NCI-H345 (cell line): ENCODE measurements around the gene CCNY.
A peak's percentile ranks its signal among the peaks of the same experiment; 100 is the strongest.

ENCODE experiments used
- DNase-seq: peaks from one replicate; lab custom pipeline; 2025; lab: John Stamatoyannopoulos, UW

Gene CCNY

DNA sequence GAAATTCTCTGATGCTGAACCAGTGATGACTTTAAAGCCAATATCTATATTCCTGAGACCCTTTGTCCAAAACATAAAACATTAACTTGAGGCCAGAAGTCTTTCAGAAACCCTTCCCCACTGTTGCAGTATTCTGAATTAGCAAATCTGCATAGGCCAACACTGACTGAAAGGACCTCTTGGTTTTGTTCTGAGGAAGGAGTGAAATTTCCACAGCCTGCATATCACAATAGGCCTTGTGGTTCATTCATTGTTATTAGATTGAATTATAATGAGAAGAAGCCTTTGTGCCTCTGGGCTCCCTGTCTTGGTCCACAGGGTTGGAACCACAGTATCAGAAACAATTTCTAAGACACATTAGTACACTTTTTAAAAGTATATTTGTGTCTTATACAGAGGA, 90.3 kb downstream of the CCNY start:
- DNase-seq: no peak

GRCh38 chr10:35427543-35427942, 91.2 kb downstream of the CCNY start:
- DNase-seq: no peak

DNA sequence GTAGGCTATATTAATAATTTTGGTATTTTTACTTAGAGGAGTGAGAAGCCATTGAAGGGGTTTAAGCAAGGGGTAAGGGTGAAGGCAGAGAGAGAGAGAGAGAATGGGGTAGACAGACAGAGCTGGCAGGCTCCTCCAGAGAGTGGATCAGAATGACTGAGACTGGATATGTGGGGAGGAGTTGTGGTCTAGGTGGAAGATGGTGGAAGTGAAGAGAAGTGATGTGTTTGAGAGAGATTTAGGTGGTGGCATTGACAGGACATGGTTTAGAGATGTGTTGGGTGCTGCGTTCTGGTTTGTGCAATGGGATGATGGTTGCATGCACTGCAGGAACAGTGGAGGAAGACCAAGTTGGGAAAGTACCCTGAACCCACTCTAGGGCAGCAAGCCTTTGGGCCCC, 92.2 kb downstream of the CCNY start:
- DNase-seq: no peak

DNA sequence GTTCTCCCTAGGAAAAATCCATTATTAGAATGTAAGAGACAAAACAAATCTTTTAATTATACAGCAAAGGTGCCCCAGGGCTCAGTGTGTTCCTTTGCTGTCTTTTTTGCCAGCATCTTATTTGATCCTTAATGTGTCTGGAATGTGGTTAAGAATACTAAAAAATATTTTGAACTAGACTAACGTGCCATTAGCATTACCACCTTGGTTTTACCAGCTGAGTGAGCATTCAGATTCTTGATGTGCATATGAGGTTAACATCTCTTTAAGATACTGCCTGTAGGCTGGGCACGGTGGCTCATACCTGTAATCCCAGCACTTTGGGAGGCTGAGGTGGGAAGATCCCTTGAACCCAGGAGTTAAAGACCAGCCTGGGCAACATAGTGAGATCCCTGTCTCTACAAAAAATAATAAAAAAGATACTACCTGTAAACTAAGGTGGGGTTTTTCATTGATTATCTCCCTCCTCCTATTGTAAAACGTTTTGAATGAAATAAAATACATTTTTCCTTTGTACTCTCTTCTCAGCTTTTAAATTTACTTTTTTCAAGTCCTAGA, 96.6 kb downstream of the CCNY start:
- DNase-seq: no peak

DNA sequence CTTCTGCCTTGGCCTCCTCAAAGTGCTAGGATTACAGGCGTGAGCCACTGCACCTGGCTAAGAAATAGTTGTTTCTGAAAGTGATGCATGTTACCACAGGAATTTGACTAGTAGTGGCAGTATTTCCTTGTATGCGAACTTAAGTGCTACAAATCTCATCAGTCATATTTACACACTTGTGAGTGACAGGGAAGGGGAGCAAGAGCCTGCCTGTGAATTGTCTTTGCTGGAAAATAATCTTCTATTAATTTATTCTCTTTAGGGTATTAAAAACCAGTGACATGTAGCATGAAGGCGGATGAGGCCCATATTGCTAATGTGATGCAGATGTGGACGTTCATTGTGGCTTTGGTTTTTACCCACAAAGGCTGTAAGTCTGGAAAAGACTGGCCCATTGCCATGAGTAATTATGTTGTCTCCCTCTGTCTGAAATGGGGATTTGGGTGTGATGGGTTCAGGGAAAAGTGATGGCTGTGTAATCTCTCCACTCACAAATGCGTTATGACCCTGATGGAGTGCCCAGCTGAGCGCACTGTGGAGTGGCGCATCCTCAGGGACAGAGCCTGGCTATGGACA, 97.6 kb downstream of the CCNY start:
- no peak for DNase-seq

- no peak for DNase-seq
Measured at GRCh38 chr10:35434533-35434932, 98.2 kb downstream of the CCNY start.

GRCh38 chr10:35435824-35436223, 99.5 kb downstream of the CCNY start:
- no peak for DNase-seq

- DNase-seq: no peak
Measured at GRCh38 chr10:35437829-35438228, 101.5 kb downstream of the CCNY start.

GRCh38 chr10:35438718-35439571, 102.6 kb downstream of the CCNY start:
- DNase-seq: no peak

GRCh38 chr10:35440016-35440415, 103.7 kb downstream of the CCNY start:
- no peak for DNase-seq

- DNase-seq: no peak
Measured at GRCh38 chr10:35442028-35442427, 105.7 kb downstream of the CCNY start.

DNA sequence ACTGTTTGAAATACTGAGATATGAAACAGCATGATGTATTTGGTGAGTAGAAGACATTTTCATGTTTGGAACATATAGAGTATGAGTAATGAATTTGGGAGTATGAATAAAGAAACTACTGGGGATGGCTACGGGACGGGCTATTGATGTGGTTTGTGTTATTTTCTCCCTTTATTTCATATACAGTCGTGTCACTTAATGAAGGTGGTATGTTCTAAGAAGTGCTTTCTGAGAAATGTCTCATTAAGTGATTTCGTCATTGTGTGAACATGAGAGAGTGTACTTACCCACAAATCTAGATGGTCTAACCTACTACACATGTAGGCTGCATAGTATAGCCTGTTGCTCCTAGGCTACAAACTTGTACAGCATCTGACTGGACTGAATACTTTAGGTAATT, 106.3 kb downstream of the CCNY start:
- DNase-seq: no peak

DNA sequence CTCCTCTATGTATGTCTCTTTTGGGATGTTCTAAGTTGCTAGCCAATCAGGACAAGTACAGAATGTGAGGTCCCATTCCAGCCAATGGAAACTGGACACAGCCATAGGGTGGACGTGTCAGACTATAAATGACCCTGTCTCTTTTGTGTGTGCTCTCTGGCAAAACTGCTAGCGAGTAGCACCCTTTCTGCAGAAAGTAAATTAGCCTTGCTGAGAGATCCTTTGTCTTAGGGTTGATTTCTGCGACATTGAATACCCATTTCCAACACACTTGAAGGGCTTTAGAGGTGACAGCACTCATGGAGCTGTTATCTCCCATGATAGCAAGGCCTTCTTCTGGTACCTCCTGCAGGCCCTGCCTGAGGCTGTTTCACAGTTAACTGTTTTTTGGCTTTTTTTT, 107.5 kb downstream of the CCNY start:
- DNase-seq: no peak

- DNase-seq: no peak
Measured at GRCh38 chr10:35445150-35445884, 109.0 kb downstream of the CCNY start.

DNA sequence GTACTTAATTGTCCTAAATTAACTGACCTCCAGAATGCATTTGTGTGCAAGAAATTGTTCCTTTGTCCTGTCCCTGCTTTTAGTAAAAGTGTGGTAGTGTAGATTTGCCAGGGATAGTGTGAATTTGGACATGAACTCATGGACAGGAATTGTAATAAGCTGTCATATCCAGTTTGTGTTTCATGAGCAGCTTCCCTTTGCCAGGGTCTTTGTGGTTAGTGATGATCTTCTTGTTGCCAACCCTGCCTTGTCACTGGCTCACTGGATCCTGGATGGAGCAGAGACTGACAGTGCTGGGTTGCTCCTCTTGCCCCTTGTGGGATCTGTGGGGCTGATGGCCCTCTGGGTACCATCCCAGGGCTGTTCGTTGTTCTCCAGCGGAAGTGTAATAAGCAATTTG, 110.1 kb downstream of the CCNY start:
- DNase-seq: no peak

DNA sequence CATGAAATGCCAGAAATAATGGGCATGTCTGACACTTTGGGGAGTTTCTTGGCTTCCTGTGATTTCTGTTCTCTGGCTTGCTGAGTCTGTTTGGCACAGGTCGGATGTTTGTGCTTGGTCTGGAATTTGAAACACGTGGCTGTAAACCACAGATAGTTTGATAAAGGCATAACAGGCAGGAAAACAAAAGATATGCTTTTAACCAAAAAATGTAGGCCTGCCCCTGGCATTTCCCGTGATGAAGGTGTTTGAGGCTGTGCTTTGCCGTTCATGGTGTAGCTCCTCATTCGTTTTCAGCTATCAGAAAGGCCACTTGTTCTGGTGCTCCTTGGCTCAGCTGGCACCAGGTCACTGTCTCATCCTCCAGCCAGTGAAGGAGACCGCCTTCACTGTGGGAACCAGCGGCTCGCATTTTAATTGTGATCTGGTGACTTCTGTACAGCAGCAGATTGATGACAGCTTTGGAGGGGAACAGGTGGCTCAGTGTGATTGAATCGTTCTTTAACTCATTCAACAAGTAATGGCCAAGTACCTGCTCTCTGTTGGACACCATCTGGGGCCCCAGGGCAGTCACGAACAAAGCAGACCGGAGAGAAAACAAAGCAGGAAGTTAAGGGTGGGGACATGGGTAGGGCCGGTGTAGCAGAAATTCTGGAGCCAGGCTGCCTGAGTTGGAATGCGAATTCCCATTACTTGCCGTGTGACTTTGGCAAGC, 111.5 kb downstream of the CCNY start:
- DNase-seq: peak; percentile 65

DNA sequence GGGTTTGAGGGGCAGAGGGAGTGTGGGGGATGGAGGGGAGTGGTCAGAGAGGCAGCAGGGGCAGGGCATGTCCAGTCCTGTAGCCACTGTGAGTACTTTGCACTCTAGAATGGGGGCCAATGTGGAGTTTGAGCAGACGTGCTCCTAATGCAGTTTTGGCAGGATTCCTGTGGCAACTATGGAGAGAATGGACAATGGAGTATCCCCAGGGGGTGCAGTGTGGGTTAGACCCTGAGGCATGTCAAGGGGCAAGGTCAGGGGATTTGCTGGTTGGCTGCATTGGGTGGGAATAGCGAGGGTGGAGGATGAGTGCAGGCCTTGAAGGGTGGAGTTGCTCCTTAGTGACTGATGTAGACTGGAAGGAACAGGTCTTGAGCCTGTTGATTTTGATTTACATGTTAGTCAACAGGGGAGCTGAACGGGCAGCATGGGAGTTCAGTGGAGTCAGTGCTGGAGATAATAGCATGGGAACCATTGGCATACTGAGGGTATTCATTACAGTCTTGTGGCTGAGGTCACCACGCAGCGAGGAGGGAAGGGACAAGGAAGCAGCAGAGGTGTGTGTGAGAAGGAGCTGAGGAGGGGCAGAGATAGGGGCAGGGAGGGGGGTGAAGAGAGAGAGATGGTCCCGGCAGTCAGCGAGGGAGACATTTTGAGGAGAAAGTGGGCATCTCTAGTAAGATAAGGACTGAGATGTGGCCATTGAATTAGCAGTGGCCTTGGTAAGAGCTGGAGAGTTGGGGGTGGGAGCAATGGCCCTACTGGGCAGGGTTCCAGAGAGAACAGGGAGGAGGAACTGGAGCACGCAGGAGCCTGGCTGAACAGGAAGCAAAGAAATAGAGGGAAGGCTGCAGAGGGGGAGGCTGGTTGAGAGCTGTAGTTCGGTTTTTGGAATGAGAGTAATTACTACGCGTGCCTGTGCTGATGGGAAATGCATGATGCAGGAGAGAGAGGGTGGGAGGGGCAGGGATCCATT, 112.7 kb downstream of the CCNY start:
- no peak for DNase-seq

- DNase-seq: no peak
Measured at GRCh38 chr10:35449944-35450343, 113.6 kb downstream of the CCNY start.

GRCh38 chr10:35451151-35452016, 115.1 kb downstream of the CCNY start:
- DNase-seq: no peak

DNA sequence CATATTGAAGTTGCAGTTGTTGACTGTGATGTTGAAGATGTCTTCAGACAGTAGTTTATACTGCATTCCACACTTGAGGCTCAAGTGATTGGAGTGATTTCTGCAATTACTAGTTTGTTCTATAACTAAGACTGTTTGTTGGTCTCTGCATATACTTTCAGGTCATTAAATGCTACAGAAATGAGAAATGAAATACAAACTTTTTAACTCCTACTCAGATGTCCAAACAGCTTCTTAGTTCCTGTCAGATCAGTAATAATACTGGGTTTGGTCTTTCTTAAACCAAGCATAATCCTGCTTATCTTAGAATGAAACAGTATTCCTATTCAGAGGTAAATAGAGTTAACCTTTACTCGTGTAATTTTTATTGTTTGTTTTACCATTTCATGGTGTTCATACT, 115.9 kb downstream of the CCNY start:
- DNase-seq: no peak
